Measurements from ENCODE around the gene TMEM89. TPM values are rescaled to one million over a fixed set of nuclear protein-coding genes. Genes with fewer than 3 reads are reported as not detected.

Gene TMEM89
- total and polyA plus RNA-seq, 2 of the 13 experiments (the other 11 are each of a cell fraction or from before 2014, with no cell fraction given), result 0.31 to 0.59 TPM

DNA sequence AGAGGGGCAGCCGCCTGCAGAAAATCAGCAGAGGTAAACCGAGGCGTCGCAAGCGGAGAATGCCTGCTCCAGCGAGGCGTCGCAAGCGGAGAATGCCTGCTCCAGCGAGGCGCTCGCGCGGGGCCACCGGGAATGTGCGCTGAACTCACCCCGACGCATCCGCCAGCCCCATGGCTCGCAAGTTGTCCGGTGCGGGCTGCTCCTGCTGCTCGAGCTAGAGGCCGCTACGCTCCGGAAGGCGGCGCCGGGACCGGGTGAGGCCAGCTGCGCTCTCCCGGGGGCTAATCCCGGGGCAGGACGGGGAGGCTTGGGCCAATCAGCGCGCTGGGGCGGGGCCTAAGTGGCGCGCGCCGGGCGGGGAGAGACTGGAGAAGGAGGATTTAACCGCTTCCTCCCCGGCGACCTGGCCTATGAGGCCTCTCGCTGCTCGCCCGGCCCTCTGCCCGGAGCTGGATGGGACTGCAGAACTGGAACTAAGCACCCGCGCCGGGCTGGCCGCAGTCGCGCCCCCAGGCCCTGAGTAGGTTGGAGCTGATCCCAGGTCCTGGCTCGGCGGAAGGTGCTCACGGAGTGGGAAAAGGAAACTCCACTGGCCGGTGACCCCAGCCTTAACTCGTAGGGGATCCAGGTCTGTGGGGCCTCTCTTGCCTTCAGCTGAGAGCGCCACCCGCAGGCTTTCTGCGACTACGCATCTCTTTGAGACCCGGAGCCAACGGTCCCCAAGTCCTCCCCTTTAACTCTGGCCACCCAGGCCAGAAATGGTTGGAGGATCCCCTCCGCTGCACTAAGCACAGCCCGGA lies 13.9 kb upstream of the TMEM89 start, which contains the start of gene SLC26A6 (continued):
- TF ChIP-seq HMGXB3 (CRISPR knock-in tag; IDR thresholded peaks at IDR 0.05; ENCODE audit: borderline replicate concordance) (0 out of 2 replicates have a peak, but pooled peaks have one; percentile 39), U2AF2 (IDR thresholded peaks at IDR 0.05; ENCODE audit: low read depth, low read length) (no peak), NCOA2 (CRISPR knock-in tag; IDR thresholded peaks at IDR 0.05) (no peak; the same call in 1 of the 2 replicates), MTF1 (CRISPR knock-in tag; IDR thresholded peaks at IDR 0.05) (0 out of 2 replicates have a peak, but pooled peaks have one; percentile 54), TBX2 (CRISPR knock-in tag; IDR thresholded peaks at IDR 0.05; ENCODE audit: borderline replicate concordance) (peak; percentile 55), ZNF260 (CRISPR knock-in tag; IDR thresholded peaks at IDR 0.05; ENCODE audit: borderline replicate concordance, low read depth) (no peak), LRRFIP1 (CRISPR knock-in tag; conservative IDR thresholded peaks at IDR 0.05) (no peak), NBN (conservative IDR thresholded peaks at IDR 0.05) (no peak), CEBPG (CRISPR knock-in tag; IDR thresholded peaks at IDR 0.05) (peak; percentile 23; the same call in 1 of the 2 replicates), PCBP2 (optimal IDR thresholded peaks at IDR 0.05; ENCODE audit: low read depth, low read length, poor library complexity, severe bottlenecking) (no peak), HHEX (CRISPR knock-in tag; IDR thresholded peaks at IDR 0.05) (no peak), REL (CRISPR knock-in tag; conservative IDR thresholded peaks at IDR 0.05) (peak; percentile 73; the same call in 1 of the 2 replicates), TBX3 (IDR thresholded peaks at IDR 0.05; ENCODE audit: borderline replicate concordance) (0 out of 2 replicates have a peak, but pooled peaks have one; percentile 7), BHLHE40 (IDR thresholded peaks at IDR 0.05; ENCODE audit: low read length) (no peak), ZNF326 (CRISPR knock-in tag; IDR thresholded peaks at IDR 0.05; ENCODE audit: borderline replicate concordance) (0 out of 2 replicates have a peak, but pooled peaks have one; percentile 29), ZNF383 (CRISPR knock-in tag; IDR thresholded peaks at IDR 0.05; ENCODE audit: borderline replicate concordance) (no peak; the same call in 1 of the 2 replicates)
- TF ChIP-seq, protein P1, sequence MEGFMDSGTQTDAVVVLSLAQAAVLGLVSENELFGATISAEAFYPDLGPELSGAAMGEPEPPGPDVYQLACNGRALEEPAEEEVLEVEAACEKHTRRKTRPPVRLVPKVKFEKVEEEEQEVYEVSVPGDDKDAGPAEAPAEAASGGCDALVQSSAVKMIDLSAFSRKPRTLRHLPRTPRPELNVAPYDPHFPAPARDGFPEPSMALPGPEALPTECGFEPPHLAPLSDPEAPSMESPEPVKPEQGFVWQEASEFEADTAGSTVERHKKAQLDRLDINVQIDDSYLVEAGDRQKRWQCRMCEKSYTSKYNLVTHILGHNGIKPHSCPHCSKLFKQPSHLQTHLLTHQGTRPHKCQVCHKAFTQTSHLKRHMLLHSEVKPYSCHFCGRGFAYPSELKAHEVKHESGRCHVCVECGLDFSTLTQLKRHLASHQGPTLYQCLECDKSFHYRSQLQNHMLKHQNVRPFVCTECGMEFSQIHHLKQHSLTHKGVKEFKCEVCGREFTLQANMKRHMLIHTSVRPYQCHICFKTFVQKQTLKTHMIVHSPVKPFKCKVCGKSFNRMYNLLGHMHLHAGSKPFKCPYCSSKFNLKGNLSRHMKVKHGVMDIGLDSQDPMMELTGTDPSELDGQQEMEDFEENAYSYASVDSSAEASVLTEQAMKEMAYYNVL (CRISPR knock-in tag; IDR thresholded peaks at IDR 0.05; ENCODE audit: borderline replicate concordance), result no peak
